B cell (primary cell): Measurements from ENCODE around the gene LRRC58. TPM values are rescaled to one million over a fixed set of nuclear protein-coding genes. Genes with fewer than 3 reads are reported as not detected.

Source experiments
- ATAC-seq: fragments of 200-7000 bp; cut with Tn5 transposase; one replicate; pipeline ENCODE4 v1.10.0; 2021; ENCODE audit warnings: low read depth, mild to moderate bottlenecking, moderate number of reproducible peaks, moderate library complexity
- CTCF ChIA-PET: fragments of 350-600 bp; sonication (Branson Sonifier 250); formaldehyde crosslinking; loops from one replicate; lab custom pipeline; 2021; ENCODE audit warnings: antibody characterized with exemption, inconsistent platforms; lab: Charles Lee
- POLR2A ChIA-PET: fragments of 350-600 bp; sonication (Branson Sonifier 250); formaldehyde crosslinking; loops from one replicate; lab custom pipeline; 2021; ENCODE audit warnings: antibody characterized with exemption; lab: Charles Lee
- DNase-seq: peaks from one replicate; pipeline ENCODE4 v3.0.0; 2013
- H2AFZ ChIP-seq: 2 replicates; pipeline ENCODE4 v1.6.1; 2012; ENCODE audit warnings: mild to moderate bottlenecking, low read depth, low read length; ENCODE audit not compliant: insufficient read depth, poor library complexity, severe bottlenecking
- H3K27ac ChIP-seq, 2 donors: 1 replicate in 1 of 2; 2 replicates in 1 of 2; pipeline ENCODE4 v1.5.1; 2012 to 2013; ENCODE audit warnings: low read length in 2 of 2, mild to moderate bottlenecking in 2 of 2, moderate library complexity in 1 of 2
- H3K27me3 ChIP-seq, 4 experiments: fragments of 200-600 bp in 1 of 4; sonication (generic) in 1 of 4; replicated peaks in 1 of 4; 1 replicate in 2 of 4; 2 replicates in 2 of 4; pipeline versions ENCODE4 v1.6.1 to v1.7.0; 2013 to 2016; ENCODE audit warnings: low read length in 3 of 4, mild to moderate bottlenecking in 2 of 4, mixed read lengths in 1 of 4, moderate library complexity in 1 of 4; ENCODE audit not compliant: insufficient read depth in 4 of 4, control insufficient read depth in 3 of 4; ENCODE audit errors: control extremely low read depth in 1 of 4
- H3K36me3 ChIP-seq, 2 experiments: replicated peaks in 1 of 2; 1 replicate in 1 of 2; 2 replicates in 1 of 2; pipeline versions ENCODE4 v1.6.1 to v1.7.1; 2013; ENCODE audit warnings: low read length in 1 of 2; ENCODE audit not compliant: insufficient read depth in 2 of 2, control insufficient read depth in 1 of 2; ENCODE audit errors: control extremely low read depth in 1 of 2, extremely low read depth in 1 of 2
- H3K4me1 ChIP-seq, 2 donors: fragments of 200-600 bp in 1 of 2; sonication (generic) in 1 of 2; 1 replicate in 1 of 2; 2 replicates in 1 of 2; pipeline versions ENCODE4 v1.5.1 to v1.6.1; 2013 to 2017; ENCODE audit warnings: low read length in 2 of 2; ENCODE audit not compliant: control insufficient read depth in 2 of 2, insufficient read depth in 2 of 2
- H3K4me2 ChIP-seq: replicated peaks from 2 replicates; pipeline ENCODE3; 2012; ENCODE audit warnings: mild to moderate bottlenecking, low read depth, low read length; ENCODE audit not compliant: poor library complexity, severe bottlenecking
- H3K4me3 ChIP-seq, 5 experiments: fragments of 200-600 bp in 1 of 5; sonication (generic) in 1 of 5; 1 replicate in 3 of 5; 2 replicates in 2 of 5; pipeline versions ENCODE4 v1.5.1 to v1.7.0; 2011 to 2016; ENCODE audit warnings: low read length in 4 of 5, mild to moderate bottlenecking in 4 of 5, low read depth in 2 of 5, control low read depth in 1 of 5, moderate library complexity in 1 of 5; ENCODE audit not compliant: insufficient read depth in 1 of 5; ENCODE audit errors: control extremely low read depth in 1 of 5, extremely low read depth in 1 of 5
- H3K79me2 ChIP-seq: fragments of 200-600 bp; sonication (generic); one replicate; pipeline ENCODE4 v1.6.0; 2016; ENCODE audit warnings: low read length; ENCODE audit not compliant: control insufficient read depth, insufficient read depth
- H3K9ac ChIP-seq: fragments of 200-600 bp; sonication (generic); 2 replicates; pipeline ENCODE4 v1.6.1; 2017; ENCODE audit warnings: mild to moderate bottlenecking, low read length, moderate library complexity
- H3K9me3 ChIP-seq, 3 donors: one replicate each; pipeline versions ENCODE4 v1.6.1 to v1.7.1; 2013; ENCODE audit warnings: low read length in 2 of 3; ENCODE audit not compliant: control insufficient read depth in 2 of 3, insufficient read depth in 1 of 3; ENCODE audit errors: control extremely low read depth in 1 of 3
- H4K20me1 ChIP-seq: 2 replicates; pipeline ENCODE4 v1.6.0; 2012; ENCODE audit warnings: mild to moderate bottlenecking, low read length; ENCODE audit not compliant: insufficient read depth, control insufficient read depth, poor library complexity, severe bottlenecking
- H3K27ac Mint-ChIP-seq: one replicate; pipeline ENCODE4 v1.8.0; 2021; ENCODE audit warnings: mixed read lengths
- H3K27me3 Mint-ChIP-seq: one replicate; pipeline ENCODE4 v1.8.0; 2021; ENCODE audit warnings: mixed read lengths
- H3K4me1 Mint-ChIP-seq: one replicate; pipeline ENCODE4 v1.8.0; 2021; ENCODE audit warnings: mixed read lengths
- H3K4me3 Mint-ChIP-seq: one replicate; pipeline ENCODE4 v1.8.0; 2021; ENCODE audit warnings: mixed read lengths
- H3K9me3 Mint-ChIP-seq: one replicate; pipeline ENCODE4 v1.8.0; 2022; ENCODE audit warnings: mixed read lengths; ENCODE audit not compliant: insufficient read depth
- EZH2 ChIP-seq: IDR thresholded peaks from 2 replicates; pipeline ENCODE4 v1.6.1; 2012; ENCODE audit warnings: borderline replicate concordance, low read depth, mild to moderate bottlenecking, moderate library complexity, low read length; ENCODE audit not compliant: insufficient read depth, poor library complexity, severe bottlenecking
- WGBS: methylation state at CpG from one replicate; pipeline ENCODE4 v1.1.5; 2013; ENCODE audit warnings: missing lambda C conversion rate; ENCODE audit not compliant: insufficient coverage; 5-methylcytosine and 5-hydroxymethylcytosine counted together
- intact Hi-C: fragments of 100-400 bp; cut with micrococcal nuclease; formaldehyde crosslinking; loops from one replicate; pipeline ENCODE4 v1.10.0; 2022
- polyA plus RNA-seq: library from polyadenylated mRNA; depleted of rRNA; stranded (reverse); fragments of >200 nt; gene quantifications from 2 replicates; pipeline ENCODE4 v1.2.3, GENCODE V29; 2012
- total RNA-seq, 2 donors: library from RNA; stranded (reverse); fragments of 120-200 nt in 1 of 2; gene quantifications; 1 replicate in 1 of 2; 2 replicates in 1 of 2; pipeline versions ENCODE4 v1.2.3 to v1.2.4, GENCODE V29; 2013 to 2022
- TF ChIP-seq, protein P1 (sequence below): fragments of 200-600 bp; IDR thresholded peaks from one replicate; pipeline ENCODE4 v1.8.0; 2022; ENCODE audit warnings: antibody characterized with exemption, mild to moderate bottlenecking

LRRC58 gene
- total and polyA plus RNA-seq, 2 donors (not counting 1 experiment from before 2014, with no cell fraction given): 5.0 to 16.7 TPM

GRCh38 chr3:120280026-120280425 is 69.1 kb downstream of the LRRC58 start:
- peaks cover 56% of the 10 kb centered on the region for H3K27me3 Mint-ChIP-seq
- Histone ChIP-seq H3K27ac (no peak overlapping the region), H2AFZ (no peak overlapping the region), H4K20me1 (no peaks in the 10 kb centered on the region), H3K36me3 (no peaks in the 10 kb centered on the region), H3K79me2 (no peaks in the 10 kb centered on the region), H3K9me3 (no peaks in the 10 kb centered on the region), H3K4me1 (no peaks in the 10 kb centered on the region), H3K27me3 (peaks cover 0 to 25% (median 13%) of the 10 kb centered on the region in 4 experiments), H3K4me2 (no peak overlapping the region), H3K9ac (no peak overlapping the region), H3K4me3 (no peak overlapping the region)
- no peak overlapping the region for H3K4me3 Mint-ChIP-seq
- no peak for TF ChIP-seq EZH2
- TF ChIP-seq, protein P1, sequence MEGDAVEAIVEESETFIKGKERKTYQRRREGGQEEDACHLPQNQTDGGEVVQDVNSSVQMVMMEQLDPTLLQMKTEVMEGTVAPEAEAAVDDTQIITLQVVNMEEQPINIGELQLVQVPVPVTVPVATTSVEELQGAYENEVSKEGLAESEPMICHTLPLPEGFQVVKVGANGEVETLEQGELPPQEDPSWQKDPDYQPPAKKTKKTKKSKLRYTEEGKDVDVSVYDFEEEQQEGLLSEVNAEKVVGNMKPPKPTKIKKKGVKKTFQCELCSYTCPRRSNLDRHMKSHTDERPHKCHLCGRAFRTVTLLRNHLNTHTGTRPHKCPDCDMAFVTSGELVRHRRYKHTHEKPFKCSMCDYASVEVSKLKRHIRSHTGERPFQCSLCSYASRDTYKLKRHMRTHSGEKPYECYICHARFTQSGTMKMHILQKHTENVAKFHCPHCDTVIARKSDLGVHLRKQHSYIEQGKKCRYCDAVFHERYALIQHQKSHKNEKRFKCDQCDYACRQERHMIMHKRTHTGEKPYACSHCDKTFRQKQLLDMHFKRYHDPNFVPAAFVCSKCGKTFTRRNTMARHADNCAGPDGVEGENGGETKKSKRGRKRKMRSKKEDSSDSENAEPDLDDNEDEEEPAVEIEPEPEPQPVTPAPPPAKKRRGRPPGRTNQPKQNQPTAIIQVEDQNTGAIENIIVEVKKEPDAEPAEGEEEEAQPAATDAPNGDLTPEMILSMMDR: no peak
- no peak for DNase-seq
- POLR2A ChIA-PET: no interaction called here
- intact Hi-C loops: no loop called here
- CTCF ChIA-PET: no interaction called here
- 100% methylated on average over 1 of the region's 1 CpG for WGBS
- ATAC-seq: no peak
- H3K4me1 Mint-ChIP-seq: peaks cover 2% of the 10 kb centered on the region
- peaks cover 4% of the 10 kb centered on the region for H3K9me3 Mint-ChIP-seq
- no peak overlapping the region for H3K27ac Mint-ChIP-seq

DNA sequence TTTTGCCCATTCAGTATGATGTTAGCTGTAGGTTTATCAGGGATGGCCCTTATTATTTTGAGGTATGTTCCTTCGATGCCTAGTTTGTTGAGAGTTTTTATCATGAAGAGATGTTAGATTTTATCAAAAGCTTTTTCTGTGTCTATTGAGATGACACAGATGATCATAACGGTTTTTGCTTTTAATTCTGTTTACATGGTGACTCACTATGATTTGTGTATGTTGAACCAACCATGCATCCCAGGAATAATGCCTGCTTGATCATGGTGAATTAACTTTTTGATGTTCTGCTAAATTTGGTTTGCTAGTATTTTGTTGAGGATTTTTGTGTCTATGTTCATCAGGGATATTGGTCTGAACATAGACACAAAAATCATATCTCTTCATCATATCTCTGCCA is 72.4 kb downstream of the LRRC58 start:
- intact Hi-C loops: no loop called here
- H3K9ac ChIP-seq: no peak overlapping the region
- Mint-ChIP-seq H3K27ac (no peak overlapping the region), H3K9me3 (peaks cover 4% of the 10 kb centered on the region), H3K4me1 (no peaks in the 10 kb centered on the region), H3K4me3 (no peak overlapping the region), H3K27me3 (peaks cover 41% of the 10 kb centered on the region)
- no peaks in the 10 kb centered on the region for H3K4me1 ChIP-seq
- WGBS: 92% methylated on average over 2 of the region's 2 CpGs
- peaks cover 0 to 4% (median 1%) of the 10 kb centered on the region in 4 experiments for H3K27me3 ChIP-seq
- ChIA-PET CTCF (no interaction called here), POLR2A (no interaction called here)
- no peaks in the 10 kb centered on the region for H4K20me1 ChIP-seq
- no peak for DNase-seq
- no peak for ATAC-seq
- no peak overlapping the region for H3K4me2 ChIP-seq
- no peaks in the 10 kb centered on the region for H3K79me2 ChIP-seq
- no peak overlapping the region for H3K4me3 ChIP-seq
- H3K36me3 ChIP-seq: no peaks in the 10 kb centered on the region
- no peak overlapping the region for H2AFZ ChIP-seq
- peaks cover 0 to 3% (median 0%) of the 10 kb centered on the region in 3 donors for H3K9me3 ChIP-seq
- TF ChIP-seq, protein P1: no peak
- no peak for TF ChIP-seq EZH2
- no peak overlapping the region for H3K27ac ChIP-seq
